Ovary (tissue), 9 donors: Measurements from ENCODE around the gene PDE4D. TPM values are rescaled to one million over a fixed set of nuclear protein-coding genes. Genes with fewer than 3 reads are reported as not detected.
A peak's percentile ranks its signal among the peaks of the same experiment; 100 is the strongest.

Experiments
- DNase-seq, 5 donors: peaks; one replicate each; pipeline ENCODE4 v3.0.0-alpha.2; 2019 to 2020
- H3K27ac ChIP-seq, 2 donors: fragments of 200-600 bp; one replicate each; pipeline versions ENCODE4 v1.5.1 to v1.8.0; 2019 to 2022
- H3K27me3 ChIP-seq: fragments of 200-600 bp; one replicate; pipeline ENCODE4 v1.8.0; 2022
- H3K36me3 ChIP-seq: fragments of 200-600 bp; sonication (generic); one replicate; pipeline ENCODE4 v1.5.1; 2019
- H3K4me1 ChIP-seq: one replicate; pipeline ENCODE4 v1.8.1; 2013; ENCODE audit warnings: mild to moderate bottlenecking, moderate library complexity; ENCODE audit not compliant: insufficient read depth
- H3K4me3 ChIP-seq: fragments of 200-600 bp; sonication (generic); one replicate; pipeline ENCODE4 v1.5.1; 2017
- H3K9me3 ChIP-seq, 2 donors: fragments of 200-600 bp in 1 of 2; sonication (generic) in 1 of 2; one replicate each; pipeline versions ENCODE4 v1.5.1 to v1.8.1; 2013 to 2019; ENCODE audit warnings: mild to moderate bottlenecking in 1 of 2, moderate library complexity in 1 of 2
- CTCF ChIP-seq, 3 donors: fragments of 450-650 bp in 2 of 3; fragments of 200-600 bp in 1 of 3; IDR thresholded peaks; one replicate each; pipeline versions ENCODE4 v1.5.1 to v1.8.0; 2016 to 2022; ENCODE audit warnings: antibody characterized with exemption in 3 of 3, mild to moderate bottlenecking in 1 of 3
- EP300 ChIP-seq: sonication (generic); formaldehyde crosslinking; IDR thresholded peaks from one replicate; pipeline ENCODE4 v1.6.1; 2017; ENCODE audit warnings: antibody characterized with exemption
- POLR2A ChIP-seq: fragments of 450-650 bp; IDR thresholded peaks from one replicate; pipeline ENCODE4 v1.6.1; 2017; ENCODE audit warnings: antibody characterized with exemption, mild to moderate bottlenecking, moderate library complexity
- WGBS, 3 donors: extraction: QIAGEN DNeasy Blood & Tissue Kit in 1 of 3; methylation state at CpG; one replicate each; pipeline versions ENCODE4 v1.1.5 to v1.1.7; 2013 to 2017; 5-methylcytosine and 5-hydroxymethylcytosine counted together
- intact Hi-C, 4 donors: fragments of 100-400 bp; cut with DNase I; formaldehyde crosslinking; loops; one replicate each; pipeline versions ENCODE4 v1.11.0 to v1.15.1; 2022 to 2023
- polyA plus RNA-seq, 2 donors: library from polyadenylated mRNA; stranded (reverse); fragments of 200-250 nt in 1 of 2; fragments of 350-450 nt in 1 of 2; fragmentation: Illumina TruSeq in 1 of 2; extraction: RNeasy Lipid Tissue Mini Kit (QIAGEN cat#74804) in 1 of 2; gene quantifications; one replicate each; pipeline ENCODE4 v1.2.3, GENCODE V29; 2013 to 2014
- total RNA-seq, 7 donors: library from RNA; depleted of rRNA in 2 of 7; stranded (reverse); fragments of >200 nt in 2 of 7; fragmentation: NEBNext Ultra II Directional in 3 of 7; extraction: Animal tissue kit (Norgen Biotek cat#: 25700) in 3 of 7; gene quantifications; one replicate each; pipeline versions ENCODE4 v1.1.0 to v1.2.4, GENCODE V29; 2016 to 2023
- donor health status: DM: no; HTN: no; CAD: no; lungs with moderate emphysema.
- donor health status: DM: no; HTN: no; CAD: no.
- donor health status: Bipolar disorder and iron deficiency.
- donor health status: DM: yes; HTN: yes; CAD: no.
- donor health status: DM: no; HTN: no; CAD: no.
- donor health status: DM: yes; HTN: yes; CAD: no.

Gene PDE4D
- total and polyA plus RNA-seq, 9 donors, result 1.3 to 67.6 (median 8.4) TPM

GRCh38 chr5:59769832-59770231 is 123.7 kb downstream of the PDE4D start:
- H3K27ac ChIP-seq, result no peak overlapping the region

GRCh38 chr5:59769041-59769360 is 124.5 kb downstream of the PDE4D start:
- intact Hi-C loops, result no loop called here
- Histone ChIP-seq H3K36me3 (no peaks in the 10 kb centered on the region), H3K9me3 (no peaks in the 10 kb centered on the region), H3K27ac (no peak overlapping the region), H3K4me1 (no peaks in the 10 kb centered on the region), H3K27me3 (no peaks in the 10 kb centered on the region), H3K4me3 (peak overlapping the region; percentile 46)
- 8 to 29% (median 19%) methylated on average over 1 of the region's 1 CpG for WGBS, 3 donors
- no peak for DNase-seq
- TF ChIP-seq EP300, result no peak
- TF ChIP-seq POLR2A, result no peak
- TF ChIP-seq CTCF (IDR thresholded peaks at IDR 0.05), result no peak

More at GRCh38 chr5:59769832-59770231, 123.7 kb downstream of the PDE4D start:
- Histone ChIP-seq H3K4me1 (no peaks in the 10 kb centered on the region), H3K4me3 (no peak overlapping the region), H3K36me3 (no peaks in the 10 kb centered on the region), H3K9me3 (no peaks in the 10 kb centered on the region), H3K27me3 (no peaks in the 10 kb centered on the region)
- intact Hi-C loops, result no loop called here
- no peak for DNase-seq
- no peak for TF ChIP-seq CTCF (IDR thresholded peaks at IDR 0.05)

GRCh38 chr5:59768152-59769040 is 125.1 kb downstream of the PDE4D start:
- intact Hi-C loops, result no loop called here
- H3K9me3 ChIP-seq, result no peaks in the 10 kb centered on the region
- peak in 4 of 5 donors; percentile 10 to 37 (median 22) for DNase-seq
- no peak for TF ChIP-seq CTCF (IDR thresholded peaks at IDR 0.05)
- peak overlapping the region; percentile 46 for H3K4me3 ChIP-seq
- 1 to 3% (median 2%) methylated on average over 39 to 40 of the region's 40 CpGs for WGBS, 3 donors
- no peaks in the 10 kb centered on the region for H3K4me1 ChIP-seq
- no peaks in the 10 kb centered on the region for H3K36me3 ChIP-seq
- no peaks in the 10 kb centered on the region for H3K27me3 ChIP-seq
- no peak overlapping the region for H3K27ac ChIP-seq

GRCh38 chr5:59767681-59768151 is 125.8 kb downstream of the PDE4D start:
- no peaks in the 10 kb centered on the region for H3K36me3 ChIP-seq
- H3K4me1 ChIP-seq, result no peaks in the 10 kb centered on the region
- no peaks in the 10 kb centered on the region for H3K27me3 ChIP-seq
- 25 to 48% (median 35%) methylated on average over 4 of the region's 4 CpGs for WGBS, 3 donors
- TF ChIP-seq EP300, result no peak
- TF ChIP-seq POLR2A, result no peak
- TF ChIP-seq CTCF (IDR thresholded peaks at IDR 0.05), result no peak
- no peak overlapping the region for H3K27ac ChIP-seq
- no peak for DNase-seq
- intact Hi-C loops, result no loop called here
- no peaks in the 10 kb centered on the region for H3K9me3 ChIP-seq
- H3K4me3 ChIP-seq, result peak overlapping the region; percentile 46
